ENCODE data around the gene TYR.
"Not testable (repeated sequence)": the region's sequence is repeated elsewhere in the genome, so short reads cannot be mapped to it uniquely, and the experiment has no call there.

Gene TYR

DNA sequence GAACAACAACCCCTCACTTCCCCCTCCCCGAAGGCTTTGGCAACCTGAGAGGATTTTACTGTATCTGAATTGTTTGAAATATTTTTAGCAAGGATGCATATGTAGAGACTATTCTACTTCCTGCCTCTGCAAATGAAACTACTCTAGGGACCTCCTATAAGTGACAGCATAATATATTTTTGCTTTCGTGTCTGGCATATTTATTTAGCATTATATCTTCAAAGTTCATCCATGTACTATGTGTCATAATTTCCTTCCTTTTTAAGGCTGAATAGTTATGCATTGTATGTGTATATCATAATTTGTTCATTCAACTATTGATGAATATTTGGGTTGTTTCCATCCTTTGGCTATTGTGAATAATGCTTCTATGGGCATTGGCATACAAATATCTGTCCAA lies 160.4 kb downstream of the TYR start:
- not testable (repeated sequence) for H2AK5ac ChIP-seq (ENCODE audit: low read length); H3K4me2 ChIP-seq (ENCODE audit: low read length); H2BK15ac ChIP-seq (replicated peaks; ENCODE audit: low read depth); H3K79me1 ChIP-seq (ENCODE audit: low read length); H3K4me1 ChIP-seq (ENCODE audit: control insufficient read depth, low read depth, low read length); H3K18ac ChIP-seq (ENCODE audit: low read length); H4K5ac ChIP-seq (ENCODE audit: low read length); H3K4ac ChIP-seq (ENCODE audit: low read depth, low read length); H3K79me2 ChIP-seq (ENCODE audit: control insufficient read depth, insufficient read depth, low read length); H3K36me3 ChIP-seq (ENCODE audit: control insufficient read depth, insufficient read depth, low read length); H3K56ac ChIP-seq (ENCODE audit: low read length); H3K4me3 ChIP-seq (ENCODE audit: low read length); H3K27me3 ChIP-seq (ENCODE audit: insufficient read depth, low read length, poor library complexity); H2BK120ac ChIP-seq (ENCODE audit: low read depth, low read length); H4K8ac ChIP-seq (ENCODE audit: low read depth, low read length); H3K23ac ChIP-seq (ENCODE audit: low read length); DNase-seq; H3K27ac ChIP-seq (ENCODE audit: low read depth, low read length); H3K9ac ChIP-seq (ENCODE audit: low read length); H2BK5ac ChIP-seq (ENCODE audit: low read length)
- no CpG with 5 or more reads among the region's 2 CpGs for WGBS (ENCODE audit: extremely low coverage, insufficient coverage, low lambda C conversion rate)

DNA sequence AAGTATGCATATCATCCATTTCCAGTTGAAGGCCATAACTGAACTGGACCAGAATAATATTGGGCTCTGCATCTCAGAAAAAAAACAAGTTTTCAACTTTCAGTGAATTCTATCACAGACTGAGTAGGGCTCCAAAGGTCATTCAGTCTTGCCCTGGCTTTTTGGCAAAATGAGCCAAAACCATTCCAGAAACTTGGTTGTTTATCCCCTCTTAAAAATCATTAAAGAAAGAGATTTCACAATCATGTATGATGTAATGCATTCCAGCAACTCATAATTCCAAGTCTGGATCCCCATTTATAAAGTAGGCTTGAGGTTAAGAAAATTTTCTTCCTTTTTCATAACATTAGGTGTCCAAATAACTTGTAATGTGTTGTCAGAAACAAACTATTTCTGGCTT lies 162.8 kb downstream of the TYR start:
- not testable (repeated sequence) for H2AK5ac ChIP-seq (ENCODE audit: low read length); H2BK5ac ChIP-seq (ENCODE audit: low read length); H3K27ac ChIP-seq (ENCODE audit: low read depth, low read length); H3K79me2 ChIP-seq (ENCODE audit: control insufficient read depth, insufficient read depth, low read length); H3K27me3 ChIP-seq (ENCODE audit: insufficient read depth, low read length, poor library complexity); H3K36me3 ChIP-seq (ENCODE audit: control insufficient read depth, insufficient read depth, low read length); H3K56ac ChIP-seq (ENCODE audit: low read length); DNase-seq; H3K23ac ChIP-seq (ENCODE audit: low read length); H3K4me3 ChIP-seq (ENCODE audit: low read length); H2BK15ac ChIP-seq (replicated peaks; ENCODE audit: low read depth); H4K5ac ChIP-seq (ENCODE audit: low read length); H3K4me2 ChIP-seq (ENCODE audit: low read length); H3K4me1 ChIP-seq (ENCODE audit: control insufficient read depth, low read depth, low read length); H3K79me1 ChIP-seq (ENCODE audit: low read length); H3K18ac ChIP-seq (ENCODE audit: low read length); H4K8ac ChIP-seq (ENCODE audit: low read depth, low read length); H3K4ac ChIP-seq (ENCODE audit: low read depth, low read length); H2BK120ac ChIP-seq (ENCODE audit: low read depth, low read length); H3K9ac ChIP-seq (ENCODE audit: low read length)

GRCh38 chr11:89342880-89343572 lies 165.4 kb downstream of the TYR start:
- H2BK5ac ChIP-seq (ENCODE audit: low read length); H4K5ac ChIP-seq (ENCODE audit: low read length); H3K23ac ChIP-seq (ENCODE audit: low read length); H2AK5ac ChIP-seq (ENCODE audit: low read length); H3K27me3 ChIP-seq (ENCODE audit: insufficient read depth, low read length, poor library complexity); H3K4ac ChIP-seq (ENCODE audit: low read depth, low read length); H3K9ac ChIP-seq (ENCODE audit: low read length); H3K4me2 ChIP-seq (ENCODE audit: low read length); H3K79me1 ChIP-seq (ENCODE audit: low read length); H3K27ac ChIP-seq (ENCODE audit: low read depth, low read length); H2BK120ac ChIP-seq (ENCODE audit: low read depth, low read length); H2BK15ac ChIP-seq (replicated peaks; ENCODE audit: low read depth); H3K79me2 ChIP-seq (ENCODE audit: control insufficient read depth, insufficient read depth, low read length); H4K8ac ChIP-seq (ENCODE audit: low read depth, low read length); H3K4me3 ChIP-seq (ENCODE audit: low read length); H3K18ac ChIP-seq (ENCODE audit: low read length); H3K36me3 ChIP-seq (ENCODE audit: control insufficient read depth, insufficient read depth, low read length); H3K56ac ChIP-seq (ENCODE audit: low read length); DNase-seq; H3K4me1 ChIP-seq (ENCODE audit: control insufficient read depth, low read depth, low read length): not testable (repeated sequence)
- WGBS (ENCODE audit: extremely low coverage, insufficient coverage, low lambda C conversion rate) = no CpG with 5 or more reads among the region's 3 CpGs
